Measurements from ENCODE around the gene EGR4. TPM values are rescaled to one million over a fixed set of nuclear protein-coding genes. Genes with fewer than 3 reads are reported as not detected.

The EGR4 gene
- total RNA-seq, 2 experiments from 2014 or later, result 0.14 to 0.17 TPM

- Histone ChIP-seq H3K27ac (ENCODE audit: low read depth in 1 of 2, low read length in 2 of 2) (no peak overlapping the region), H3K27me3 (ENCODE audit: control insufficient read depth in 1 of 2, insufficient read depth in 2 of 2, low read length in 2 of 2) (no peaks in the 10 kb centered on the region), H3K4me1 (ENCODE audit: insufficient read depth, low read length) (peaks cover 16% of the 10 kb centered on the region), H3K4me3 (ENCODE audit: low read length) (no peak overlapping the region), H3K9me3 (ENCODE audit: control insufficient read depth in 1 of 2, insufficient read depth in 1 of 2, low read length in 2 of 2) (no peaks in the 10 kb centered on the region), H3K36me3 (ENCODE audit: insufficient read depth, low read length) (no peaks in the 10 kb centered on the region)
- CTCF ChIA-PET, result no interaction called here
- H3K36me3 Mint-ChIP-seq (ENCODE audit: low read depth), result no peaks in the 10 kb centered on the region
- H3K27me3 Mint-ChIP-seq, result no peaks in the 10 kb centered on the region
- TF ChIP-seq CTCF (IDR thresholded peaks at IDR 0.05), result no peak
- H3K4me1 Mint-ChIP-seq (ENCODE audit: low read depth), result peaks cover 10% of the 10 kb centered on the region
- H3K9me3 Mint-ChIP-seq, result no peaks in the 10 kb centered on the region
- DNase-seq, result no peak
- POLR2A ChIA-PET, result interaction anchor here (1.0 kb wide), 1 partner anchor 11 kb away, joined by 3 read pairs; no protein-coding TSS in a partner anchor
- no peak for ATAC-seq (ENCODE audit: poor library complexity)
- no peak overlapping the region for H3K27ac Mint-ChIP-seq
- H3K4me3 Mint-ChIP-seq, result no peak overlapping the region
- intact Hi-C loops (cut with DNase I, micrococcal nuclease), result loop anchor here in 1 of 2 experiments (5.0 to 10.0 kb wide), 4 partner anchors 208 to 1675 kb away; partner anchors contain the start of genes EXOC6B, POLE4, SFXN5 and TPRKB
These were observed 13.5 kb downstream of the EGR4 start for GRCh38 chr2:73279852-73280251.

- no peak overlapping the region for H3K27ac ChIP-seq (ENCODE audit: low read depth in 1 of 2, low read length in 2 of 2)
- H3K36me3 ChIP-seq (ENCODE audit: insufficient read depth, low read length), result no peaks in the 10 kb centered on the region
- Mint-ChIP-seq H3K9me3 (no peaks in the 10 kb centered on the region), H3K4me1 (ENCODE audit: low read depth) (peaks cover 21% of the 10 kb centered on the region), H3K27me3 (no peaks in the 10 kb centered on the region), H3K36me3 (ENCODE audit: low read depth) (peaks cover 7% of the 10 kb centered on the region), H3K4me3 (no peak overlapping the region), H3K27ac (no peak overlapping the region)
- POLR2A ChIA-PET, result no interaction called here
- H3K9me3 ChIP-seq (ENCODE audit: control insufficient read depth in 1 of 2, insufficient read depth in 1 of 2, low read length in 2 of 2), result no peaks in the 10 kb centered on the region
- no peak overlapping the region for H3K4me3 ChIP-seq (ENCODE audit: low read length)
- ATAC-seq (ENCODE audit: poor library complexity) (no peak), DNase-seq (no peak)
- CTCF ChIA-PET, result no interaction called here
- no peak for TF ChIP-seq CTCF (IDR thresholded peaks at IDR 0.05)
- H3K4me1 ChIP-seq (ENCODE audit: insufficient read depth, low read length), result peaks cover 7% of the 10 kb centered on the region
- H3K27me3 ChIP-seq (ENCODE audit: control insufficient read depth in 1 of 2, insufficient read depth in 2 of 2, low read length in 2 of 2), result no peaks in the 10 kb centered on the region
- intact Hi-C loops (cut with DNase I, micrococcal nuclease), result no loop called here
These were observed 21.1 kb downstream of the EGR4 start for GRCh38 chr2:73272270-73272669.

- Histone ChIP-seq H3K9me3 (ENCODE audit: control insufficient read depth in 1 of 2, insufficient read depth in 1 of 2, low read length in 2 of 2) (no peaks in the 10 kb centered on the region), H3K27ac (ENCODE audit: low read depth in 1 of 2, low read length in 2 of 2) (no peak overlapping the region), H3K4me1 (ENCODE audit: insufficient read depth, low read length) (peaks cover 10% of the 10 kb centered on the region), H3K4me3 (ENCODE audit: low read length) (peak overlapping the region; percentile 58), H3K36me3 (ENCODE audit: insufficient read depth, low read length) (no peaks in the 10 kb centered on the region), H3K27me3 (ENCODE audit: control insufficient read depth in 1 of 2, insufficient read depth in 2 of 2, low read length in 2 of 2) (no peaks in the 10 kb centered on the region)
- intact Hi-C loops (cut with DNase I, micrococcal nuclease), result loop anchor here (1.0 to 2.0 kb wide), 4 partner anchors 19 to 36 kb away; partner anchors contain the start of gene CCT7 (in 2 of the 2)
- POLR2A ChIA-PET, result no interaction called here
- Mint-ChIP-seq H3K27ac (peak overlapping the region; percentile 75), H3K36me3 (ENCODE audit: low read depth) (peaks cover 13% of the 10 kb centered on the region), H3K9me3 (no peaks in the 10 kb centered on the region), H3K4me1 (ENCODE audit: low read depth) (peaks cover 28% of the 10 kb centered on the region), H3K4me3 (peak overlapping the region; percentile 81), H3K27me3 (no peaks in the 10 kb centered on the region)
- no peak for DNase-seq
- CTCF ChIA-PET, result interaction anchor here (1.0 to 1.3 kb wide), 2 partner anchors 35 to 57 kb away, joined by 4 read pairs; no protein-coding TSS in a partner anchor
- ATAC-seq (ENCODE audit: poor library complexity), result no peak
- no peak for TF ChIP-seq CTCF (IDR thresholded peaks at IDR 0.05)
These were observed 23.5 kb downstream of the EGR4 start for GRCh38 chr2:73269686-73270465.
